ENCODE data around the gene EFHB. TPM values are rescaled to one million over a fixed set of nuclear protein-coding genes. Genes with fewer than 3 reads are reported as not detected.
"Not testable (repeated sequence)": the region's sequence is repeated elsewhere in the genome, so short reads cannot be mapped to it uniquely, and the experiment has no call there.

EFHB gene
- total RNA-seq, 2 donors from 2014 or later: 1.3 to 2.7 TPM

DNA sequence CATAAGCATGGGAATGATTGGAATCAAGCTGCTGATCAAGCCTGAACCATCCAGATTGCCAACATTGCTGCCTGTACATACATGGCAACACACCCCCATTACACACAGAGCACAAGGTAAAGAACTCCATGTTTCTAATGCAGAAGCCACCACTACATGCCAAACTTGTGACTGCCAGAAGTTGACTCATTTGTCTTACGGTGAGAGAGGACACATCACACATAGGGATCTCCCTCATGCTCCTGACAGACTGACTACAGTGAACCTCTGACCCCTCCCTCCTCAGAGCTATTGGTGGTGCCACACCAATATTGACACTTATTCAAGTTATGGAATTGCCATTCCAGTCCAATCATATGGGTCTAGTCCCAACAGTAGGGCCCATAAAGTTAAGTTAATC lies 42.3 kb downstream of the EFHB start:
- no peaks in the 10 kb centered on the region for H3K9me3 Mint-ChIP-seq

DNA sequence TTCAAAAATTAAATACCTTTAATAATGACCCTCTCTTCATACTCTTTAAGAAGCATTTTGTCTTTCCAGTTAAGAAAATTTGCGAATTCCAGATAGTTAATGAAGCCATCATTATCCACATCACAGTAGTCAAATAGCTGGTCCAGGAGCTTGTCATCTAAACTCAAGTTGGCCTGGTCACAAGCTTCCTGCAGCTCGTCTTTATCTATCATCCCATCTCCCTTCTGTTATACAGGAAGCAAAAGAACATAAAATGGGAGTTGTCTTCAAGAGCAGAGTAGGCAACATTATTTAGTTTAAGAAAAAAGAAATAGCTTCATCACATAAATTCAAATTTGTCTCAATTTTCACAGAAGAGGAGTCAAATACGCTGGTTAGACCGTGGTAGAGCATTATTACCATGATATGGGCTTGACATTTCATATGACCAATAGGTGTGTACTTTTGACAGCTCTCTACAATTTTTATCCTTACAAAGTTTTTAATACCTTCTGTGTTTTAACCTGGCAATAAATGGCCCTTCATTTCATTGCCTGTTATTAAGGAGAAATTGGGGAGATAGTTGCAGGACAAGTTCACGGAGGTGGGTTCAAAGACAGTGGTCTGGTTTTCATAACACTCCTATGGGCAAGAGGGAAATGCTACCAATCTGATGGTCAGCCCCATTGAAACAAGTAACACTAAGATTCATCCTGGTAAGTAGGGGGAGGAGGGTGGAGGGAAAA lies 45.4 kb downstream of the EFHB start:
- Histone ChIP-seq H3K9me3 (ENCODE audit: control insufficient read depth, low read length) (no peaks in the 10 kb centered on the region), H3K9ac (ENCODE audit: extremely low read depth, low read length, poor library complexity, severe bottlenecking) (no peak overlapping the region), H3K27ac (ENCODE audit: low read depth, low read length) (no peak overlapping the region), H3K36me3 (ENCODE audit: control insufficient read depth, insufficient read depth, low read length) (no peaks in the 10 kb centered on the region), H3K4me1 (ENCODE audit: control insufficient read depth, insufficient read depth, low read length) (no peaks in the 10 kb centered on the region), H3K4me3 (ENCODE audit: low read length) (no peak overlapping the region), H3K27me3 (ENCODE audit: control insufficient read depth, insufficient read depth, low read length, poor library complexity, severe bottlenecking) (no peaks in the 10 kb centered on the region)
- Mint-ChIP-seq H3K4me1 (peaks cover 4% of the 10 kb centered on the region), H3K36me3 (ENCODE audit: low read depth) (no peaks in the 10 kb centered on the region), H3K4me3 (no peak overlapping the region), H3K27ac (no peak overlapping the region), H3K9me3 (no peaks in the 10 kb centered on the region), H3K27me3 (ENCODE audit: insufficient read depth) (no peaks in the 10 kb centered on the region)
- no peak for DNase-seq
- TF ChIP-seq, protein P1, sequence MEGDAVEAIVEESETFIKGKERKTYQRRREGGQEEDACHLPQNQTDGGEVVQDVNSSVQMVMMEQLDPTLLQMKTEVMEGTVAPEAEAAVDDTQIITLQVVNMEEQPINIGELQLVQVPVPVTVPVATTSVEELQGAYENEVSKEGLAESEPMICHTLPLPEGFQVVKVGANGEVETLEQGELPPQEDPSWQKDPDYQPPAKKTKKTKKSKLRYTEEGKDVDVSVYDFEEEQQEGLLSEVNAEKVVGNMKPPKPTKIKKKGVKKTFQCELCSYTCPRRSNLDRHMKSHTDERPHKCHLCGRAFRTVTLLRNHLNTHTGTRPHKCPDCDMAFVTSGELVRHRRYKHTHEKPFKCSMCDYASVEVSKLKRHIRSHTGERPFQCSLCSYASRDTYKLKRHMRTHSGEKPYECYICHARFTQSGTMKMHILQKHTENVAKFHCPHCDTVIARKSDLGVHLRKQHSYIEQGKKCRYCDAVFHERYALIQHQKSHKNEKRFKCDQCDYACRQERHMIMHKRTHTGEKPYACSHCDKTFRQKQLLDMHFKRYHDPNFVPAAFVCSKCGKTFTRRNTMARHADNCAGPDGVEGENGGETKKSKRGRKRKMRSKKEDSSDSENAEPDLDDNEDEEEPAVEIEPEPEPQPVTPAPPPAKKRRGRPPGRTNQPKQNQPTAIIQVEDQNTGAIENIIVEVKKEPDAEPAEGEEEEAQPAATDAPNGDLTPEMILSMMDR (conservative IDR thresholded peaks at IDR 0.05): no peak
- WGBS, 2 experiments (ENCODE audit: insufficient coverage in 1 of 2, insufficient read length in 1 of 2): 91 to 95% methylated on average over 2 to 5 of the region's 5 CpGs

More for the DNA sequence above, 42.3 kb downstream of the EFHB start:
- Mint-ChIP-seq H3K27ac (no peak overlapping the region), H3K27me3 (ENCODE audit: insufficient read depth) (no peaks in the 10 kb centered on the region), H3K36me3 (ENCODE audit: low read depth) (no peaks in the 10 kb centered on the region), H3K4me3 (no peak overlapping the region), H3K4me1 (peaks cover 4% of the 10 kb centered on the region)
- DNase-seq: no peak
- WGBS, 2 experiments (ENCODE audit: insufficient coverage in 1 of 2, insufficient read length in 1 of 2): 85% methylated on average over 1 of the region's 1 CpG; no CpG with 5 or more reads in 1 of the 2 experiments
- Histone ChIP-seq H3K9me3 (ENCODE audit: control insufficient read depth, low read length) (no peaks in the 10 kb centered on the region), H3K36me3 (ENCODE audit: control insufficient read depth, insufficient read depth, low read length) (no peaks in the 10 kb centered on the region), H3K27me3 (ENCODE audit: control insufficient read depth, insufficient read depth, low read length, poor library complexity, severe bottlenecking) (no peaks in the 10 kb centered on the region), H3K27ac (ENCODE audit: low read depth, low read length) (no peak overlapping the region), H3K4me3 (ENCODE audit: low read length) (no peak overlapping the region), H3K9ac (ENCODE audit: extremely low read depth, low read length, poor library complexity, severe bottlenecking) (no peak overlapping the region), H3K4me1 (ENCODE audit: control insufficient read depth, insufficient read depth, low read length) (no peaks in the 10 kb centered on the region)
- TF ChIP-seq, protein P1 (conservative IDR thresholded peaks at IDR 0.05): no peak

DNA sequence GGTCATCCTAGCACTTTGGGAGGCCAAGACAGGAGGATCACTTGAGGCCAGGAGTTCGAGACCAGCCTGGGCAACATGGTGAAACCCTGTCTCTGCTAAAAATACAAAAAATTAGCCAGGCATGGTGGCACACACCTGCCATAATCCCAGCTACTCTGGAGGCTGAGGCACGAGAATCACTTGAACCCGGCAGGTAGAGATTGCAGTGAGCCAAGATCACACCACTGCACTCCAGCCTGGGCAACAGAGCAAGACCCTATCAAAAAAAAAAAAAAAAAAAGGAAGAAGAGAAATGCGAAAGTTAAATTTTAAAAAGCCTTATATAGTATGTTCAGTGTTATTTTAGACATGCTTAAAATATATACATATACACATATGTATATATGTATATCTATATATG lies 46.9 kb downstream of the EFHB start:
- not testable (repeated sequence) for H3K36me3 ChIP-seq (ENCODE audit: control insufficient read depth, insufficient read depth, low read length); H3K4me1 Mint-ChIP-seq; H3K27me3 Mint-ChIP-seq (ENCODE audit: insufficient read depth)

DNA sequence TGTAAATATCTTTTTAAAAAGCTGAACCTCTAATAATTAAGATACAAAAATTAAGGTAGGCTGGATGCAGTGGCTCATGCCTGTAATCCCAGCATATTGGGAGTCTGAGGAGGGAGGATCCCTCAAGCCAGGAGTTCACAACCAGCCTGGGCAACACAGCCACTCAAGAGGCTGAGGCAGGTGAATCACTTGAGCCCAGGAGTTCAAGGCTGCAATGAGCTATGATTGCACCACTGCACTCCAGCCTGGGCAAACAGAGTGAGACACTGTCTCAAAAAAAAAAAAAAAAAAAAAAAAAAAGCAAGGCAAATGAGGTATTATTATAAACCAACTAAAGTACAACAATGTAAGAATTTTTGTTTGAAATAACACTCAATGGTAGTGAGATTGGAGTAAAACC lies 47.6 kb downstream of the EFHB start:
- Mint-ChIP-seq H3K4me1 (peaks cover 4% of the 10 kb centered on the region), H3K9me3 (no peaks in the 10 kb centered on the region), H3K36me3 (ENCODE audit: low read depth) (no peaks in the 10 kb centered on the region), H3K27ac (no peak overlapping the region), H3K4me3 (no peak overlapping the region), H3K27me3 (ENCODE audit: insufficient read depth) (no peaks in the 10 kb centered on the region)
- Histone ChIP-seq H3K36me3 (ENCODE audit: control insufficient read depth, insufficient read depth, low read length) (no peaks in the 10 kb centered on the region), H3K9ac (ENCODE audit: extremely low read depth, low read length, poor library complexity, severe bottlenecking) (no peak overlapping the region), H3K9me3 (ENCODE audit: control insufficient read depth, low read length) (no peaks in the 10 kb centered on the region), H3K27me3 (ENCODE audit: control insufficient read depth, insufficient read depth, low read length, poor library complexity, severe bottlenecking) (no peaks in the 10 kb centered on the region), H3K4me1 (ENCODE audit: control insufficient read depth, insufficient read depth, low read length) (no peaks in the 10 kb centered on the region), H3K4me3 (ENCODE audit: low read length) (no peak overlapping the region), H3K27ac (ENCODE audit: low read depth, low read length) (no peak overlapping the region)
- DNase-seq: no peak
- TF ChIP-seq, protein P1 (conservative IDR thresholded peaks at IDR 0.05): no peak

More for the DNA sequence above, 46.9 kb downstream of the EFHB start:
- not testable (repeated sequence) for H3K4me3 ChIP-seq (ENCODE audit: low read length); H3K9me3 Mint-ChIP-seq; H3K27ac Mint-ChIP-seq; H3K9ac ChIP-seq (ENCODE audit: extremely low read depth, low read length, poor library complexity, severe bottlenecking); H3K4me1 ChIP-seq (ENCODE audit: control insufficient read depth, insufficient read depth, low read length); H3K36me3 Mint-ChIP-seq (ENCODE audit: low read depth); H3K4me3 Mint-ChIP-seq; H3K27me3 ChIP-seq (ENCODE audit: control insufficient read depth, insufficient read depth, low read length, poor library complexity, severe bottlenecking); H3K9me3 ChIP-seq (ENCODE audit: control insufficient read depth, low read length); H3K27ac ChIP-seq (ENCODE audit: low read depth, low read length); DNase-seq
- 90 to 100% methylated on average over 2 to 3 of the region's 4 CpGs for WGBS, 2 experiments (ENCODE audit: insufficient coverage in 1 of 2, insufficient read length in 1 of 2)

All from endodermal cell (in vitro differentiated cells).